GM10248 (cell line): ENCODE results near the gene DCXR.

ENCODE experiments used
- CTCF ChIA-PET: fragments of 300-600 bp; sonication (Branson Sonifier 250); formaldehyde crosslinking; extraction: SDS; loops from one replicate; lab custom pipeline; 2021; ENCODE audit warnings: antibody characterized with exemption; lab: Yijun Ruan, JAX
- POLR2A ChIA-PET: fragments of 350-650 bp; sonication (Branson Sonifier 250); formaldehyde crosslinking; extraction: SDS; loops from one replicate; lab custom pipeline; 2020; ENCODE audit warnings: antibody characterized with exemption; lab: Yijun Ruan, JAX
- DNase-seq: peaks from one replicate; pipeline ENCODE4 v3.0.0; 2012; ENCODE audit errors: extremely low spot score
- TF ChIP-seq, protein P1 (sequence below): IDR thresholded peaks from 2 replicates; pipeline ENCODE4 v1.5.1; 2012; ENCODE audit warnings: mild to moderate bottlenecking, low read depth; ENCODE audit errors: extremely low read depth, missing control alignments, control extremely low read depth

The DCXR gene

DNA sequence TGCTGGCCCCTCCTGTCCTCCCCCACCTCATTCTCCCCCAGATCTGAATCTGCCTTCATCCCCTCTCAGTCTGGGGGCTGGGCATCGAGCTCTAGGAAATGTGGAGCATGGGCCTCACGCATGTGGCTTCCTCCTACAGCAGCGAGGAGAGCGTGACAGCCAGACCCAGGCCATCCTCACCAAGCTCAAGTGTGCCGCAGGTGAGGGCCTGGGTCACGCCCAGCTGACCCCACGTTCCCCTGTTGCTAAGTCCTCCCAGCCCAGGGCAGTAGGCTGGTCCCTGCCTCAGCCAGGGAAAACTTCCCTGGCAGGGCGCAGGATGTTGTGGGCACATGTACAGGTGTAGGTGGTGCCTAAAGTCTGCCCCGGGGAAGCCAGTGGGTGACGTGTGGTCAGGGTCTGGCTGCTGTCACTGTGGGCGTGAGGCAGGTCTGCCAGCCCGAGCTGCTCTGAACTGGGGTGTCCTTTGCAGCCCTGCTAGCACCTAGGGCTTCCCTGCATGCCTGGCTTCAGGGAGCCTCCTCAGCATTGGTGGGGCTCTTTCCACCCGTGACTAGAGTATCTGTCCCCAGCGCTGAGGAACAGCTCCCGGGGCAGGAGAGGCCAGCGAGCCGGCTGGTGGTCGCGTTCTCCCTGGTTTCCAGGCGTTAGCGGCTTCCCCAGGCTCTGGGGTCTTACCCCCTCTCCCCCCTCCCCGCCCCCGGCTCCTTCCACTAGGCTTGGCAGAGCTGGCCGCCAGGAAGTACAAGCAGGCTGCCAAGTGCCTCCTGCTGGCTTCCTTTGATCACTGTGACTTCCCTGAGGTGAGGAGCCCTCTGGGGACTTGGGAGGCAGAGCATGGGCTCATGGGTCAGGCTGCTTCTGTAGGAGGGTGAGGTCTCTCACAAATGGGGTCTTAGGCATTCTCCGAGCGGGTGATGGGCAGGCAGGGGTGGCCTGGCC is 17.8 kb upstream of the DCXR start:
- ChIA-PET POLR2A (interaction anchor here (0.6 to 1.1 kb wide), 2 partner anchors 18 to 457 kb away, joined by 3 read pairs; partner anchors contain the start of gene DCXR), CTCF (interaction anchor here (1.1 to 1.2 kb wide), 3 partner anchors 18 to 99 kb away, joined by 3 to 4 read pairs (median 3); partner anchors contain the start of gene DCXR)
- DNase-seq, result no peak
- TF ChIP-seq, protein P1, sequence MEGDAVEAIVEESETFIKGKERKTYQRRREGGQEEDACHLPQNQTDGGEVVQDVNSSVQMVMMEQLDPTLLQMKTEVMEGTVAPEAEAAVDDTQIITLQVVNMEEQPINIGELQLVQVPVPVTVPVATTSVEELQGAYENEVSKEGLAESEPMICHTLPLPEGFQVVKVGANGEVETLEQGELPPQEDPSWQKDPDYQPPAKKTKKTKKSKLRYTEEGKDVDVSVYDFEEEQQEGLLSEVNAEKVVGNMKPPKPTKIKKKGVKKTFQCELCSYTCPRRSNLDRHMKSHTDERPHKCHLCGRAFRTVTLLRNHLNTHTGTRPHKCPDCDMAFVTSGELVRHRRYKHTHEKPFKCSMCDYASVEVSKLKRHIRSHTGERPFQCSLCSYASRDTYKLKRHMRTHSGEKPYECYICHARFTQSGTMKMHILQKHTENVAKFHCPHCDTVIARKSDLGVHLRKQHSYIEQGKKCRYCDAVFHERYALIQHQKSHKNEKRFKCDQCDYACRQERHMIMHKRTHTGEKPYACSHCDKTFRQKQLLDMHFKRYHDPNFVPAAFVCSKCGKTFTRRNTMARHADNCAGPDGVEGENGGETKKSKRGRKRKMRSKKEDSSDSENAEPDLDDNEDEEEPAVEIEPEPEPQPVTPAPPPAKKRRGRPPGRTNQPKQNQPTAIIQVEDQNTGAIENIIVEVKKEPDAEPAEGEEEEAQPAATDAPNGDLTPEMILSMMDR, result no peak

DNA sequence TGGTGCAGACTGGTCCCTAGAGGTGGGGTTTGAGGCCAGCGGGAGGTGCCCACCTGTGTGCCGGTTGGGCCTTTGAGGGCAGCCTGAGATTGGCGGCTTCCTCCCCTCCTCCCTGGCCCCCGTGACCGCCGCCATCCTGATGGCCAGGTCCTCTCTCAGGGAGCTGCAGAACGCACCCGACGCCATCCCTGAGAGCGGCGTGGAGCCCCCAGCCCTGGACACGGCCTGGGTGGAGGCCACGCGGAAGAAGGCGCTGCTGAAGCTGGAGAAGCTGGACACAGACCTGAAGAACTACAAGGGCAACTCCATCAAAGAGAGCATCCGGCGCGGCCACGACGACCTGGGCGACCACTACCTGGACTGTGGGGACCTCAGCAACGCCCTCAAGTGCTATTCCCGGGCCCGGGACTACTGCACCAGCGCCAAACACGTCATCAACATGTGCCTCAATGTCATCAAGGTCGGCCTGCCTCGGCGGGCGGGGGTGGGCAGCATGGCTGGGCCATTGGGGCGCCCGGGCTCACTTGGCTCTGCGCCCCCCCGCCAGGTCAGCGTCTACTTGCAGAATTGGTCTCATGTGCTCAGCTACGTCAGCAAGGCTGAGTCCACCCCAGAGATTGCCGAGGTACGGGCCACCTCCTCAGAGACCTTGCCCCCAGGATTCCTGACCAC is 17.0 kb upstream of the DCXR start:
- TF ChIP-seq, protein P1, result no peak
- CTCF ChIA-PET, result interaction anchor here (1.5 kb wide), 1 partner anchor 102 kb away, joined by 3 read pairs; no protein-coding TSS in a partner anchor
- POLR2A ChIA-PET, result no interaction called here
- no peak for DNase-seq

DNA sequence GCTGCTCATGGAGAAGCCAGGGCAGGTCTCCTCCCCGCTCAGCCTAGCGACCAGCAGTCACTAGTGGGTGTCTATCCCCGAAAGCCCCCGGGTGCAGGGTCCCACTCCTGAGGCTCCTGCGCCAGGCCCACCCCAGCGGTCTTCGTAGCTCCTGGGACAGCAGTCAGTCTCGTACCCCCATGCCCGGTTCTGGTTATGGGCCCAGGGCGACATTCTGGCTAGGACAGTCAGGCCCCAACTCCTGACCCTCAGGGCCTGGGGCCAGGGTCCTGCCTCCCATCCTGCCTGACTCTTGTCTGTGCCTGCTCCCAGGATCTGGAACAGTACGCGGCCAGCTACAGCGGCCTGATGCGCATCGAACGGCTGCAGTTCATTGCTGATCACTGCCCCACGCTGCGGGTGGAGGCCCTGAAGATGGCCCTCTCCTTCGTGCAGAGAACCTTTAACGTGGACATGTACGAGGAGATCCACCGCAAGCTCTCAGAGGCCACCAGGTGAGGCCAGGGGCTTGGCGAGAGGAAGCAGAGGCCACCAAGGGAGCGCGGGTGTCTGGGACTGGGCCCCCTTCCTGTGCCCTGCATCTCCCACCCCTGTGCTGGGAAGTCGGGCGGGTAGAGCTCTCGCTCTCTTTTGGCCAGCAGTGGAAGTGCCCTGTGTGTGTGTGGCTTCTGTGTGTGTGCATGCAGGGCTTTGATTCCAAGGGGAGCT is 16.2 kb upstream of the DCXR start:
- DNase-seq, result no peak
- POLR2A ChIA-PET, result no interaction called here
- TF ChIP-seq, protein P1, result no peak
- CTCF ChIA-PET, result interaction anchor here (1.3 to 1.5 kb wide), 2 partner anchors 20 to 103 kb away, joined by 3 read pairs; no protein-coding TSS in a partner anchor

DNA sequence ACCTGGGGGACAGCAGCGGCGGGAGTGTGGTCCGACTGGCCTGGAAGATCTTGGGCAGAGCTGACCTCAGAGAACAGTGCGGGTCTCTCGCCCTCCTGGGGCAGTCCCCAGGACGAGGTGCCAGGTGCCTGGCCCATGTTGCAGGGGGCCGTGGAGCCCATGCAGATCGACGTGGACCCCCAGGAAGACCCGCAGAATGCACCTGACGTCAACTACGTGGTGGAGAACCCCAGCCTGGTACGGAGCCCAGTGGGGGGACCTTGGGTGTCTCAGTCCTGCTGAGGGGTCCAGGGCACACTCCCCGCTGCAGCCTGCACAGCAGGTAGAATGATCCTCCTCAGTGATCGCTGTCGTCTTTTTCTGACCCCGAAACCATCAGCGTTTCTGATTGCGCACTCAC is 15.6 kb upstream of the DCXR start:
- CTCF ChIA-PET, result interaction anchor here (1.3 to 1.5 kb wide), 2 partner anchors 21 to 103 kb away, joined by 3 read pairs; no protein-coding TSS in a partner anchor
- no peak for DNase-seq
- TF ChIP-seq, protein P1, result no peak
- POLR2A ChIA-PET, result interaction anchor here (0.5 kb wide), 1 partner anchor 9 kb away, joined by 4 read pairs; no protein-coding TSS in a partner anchor

DNA sequence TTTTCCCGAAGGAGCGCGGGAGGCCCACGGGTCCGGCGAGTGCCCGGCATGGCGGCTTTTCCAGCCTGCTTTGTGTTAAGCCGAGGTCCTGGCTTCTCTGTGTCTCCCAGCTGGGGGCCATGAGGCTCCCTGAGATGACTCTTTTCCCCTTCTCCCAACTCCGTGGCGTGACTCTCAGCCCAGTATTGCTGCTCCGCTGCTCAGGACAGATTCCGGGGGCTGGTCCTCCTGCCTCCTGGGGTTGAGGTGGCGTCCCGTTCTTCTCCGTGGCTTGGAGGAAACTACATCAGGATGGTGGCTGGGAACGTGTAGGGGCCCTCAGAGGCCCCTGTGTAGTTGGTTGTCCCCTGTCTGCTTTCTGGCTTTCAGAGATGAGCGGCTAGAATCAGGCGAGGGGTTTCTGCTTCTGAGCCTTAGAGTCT is 15.2 kb upstream of the DCXR start:
- CTCF ChIA-PET, result interaction anchor here (0.9 to 1.3 kb wide), 2 partner anchors 21 to 22 kb away, joined by 3 to 4 read pairs; no protein-coding TSS in a partner anchor
- TF ChIP-seq, protein P1, result no peak
- DNase-seq, result no peak
- POLR2A ChIA-PET, result interaction anchor here (0.5 to 0.9 kb wide), 2 partner anchors 8 to 15 kb away, joined by 3 to 4 read pairs; partner anchors contain the start of gene DCXR
